SJCRH30 (cell line): ENCODE results near the gene SH3BGRL3. TPM values are rescaled to one million over a fixed set of nuclear protein-coding genes. Genes with fewer than 3 reads are reported as not detected.
"Not testable (repeated sequence)": the region's sequence is repeated elsewhere in the genome, so short reads cannot be mapped to it uniquely, and the experiment has no call there.

Experiments
- DNase-seq, 2 experiments: peaks; one replicate each; pipeline ENCODE4 v3.0.0-alpha.2; 2015 to 2020
- H3K27ac ChIP-seq: fragments of 250-450 bp; sonication (Bioruptor Pico); 2 replicates; pipeline ENCODE4 v1.5.1; 2020; ENCODE audit warnings: mild to moderate bottlenecking, moderate library complexity
- H3K27me3 ChIP-seq: fragments of 250-450 bp; sonication (Bioruptor Pico); 2 replicates; pipeline ENCODE4 v1.5.1; 2020; ENCODE audit warnings: mild to moderate bottlenecking, moderate library complexity
- H3K36me3 ChIP-seq: fragments of 250-450 bp; sonication (Bioruptor Pico); 2 replicates; pipeline ENCODE4 v1.5.1; 2020; ENCODE audit warnings: mild to moderate bottlenecking, moderate library complexity
- H3K4me1 ChIP-seq: fragments of 250-450 bp; sonication (Bioruptor Pico); 2 replicates; pipeline ENCODE4 v1.5.1; 2020; ENCODE audit warnings: mild to moderate bottlenecking, moderate library complexity
- H3K4me3 ChIP-seq: fragments of 250-450 bp; sonication (Bioruptor Pico); 2 replicates; pipeline ENCODE4 v1.5.1; 2020; ENCODE audit warnings: mild to moderate bottlenecking, moderate library complexity
- H3K9me3 ChIP-seq: fragments of 250-450 bp; sonication (Bioruptor Pico); replicated peaks from 2 replicates; pipeline ENCODE4 v1.5.1; 2020; ENCODE audit warnings: mild to moderate bottlenecking, moderate library complexity
- total RNA-seq: library from RNA; depleted of rRNA; stranded (reverse); fragments of >200 nt; shearing (Covaris generic); gene quantifications from 2 replicates; pipeline ENCODE4 v1.2.3, GENCODE V29; 2014; rRNA removed

SH3BGRL3 gene
- total RNA-seq, result 41.5 and 43.4 TPM in 2 replicates

DNA sequence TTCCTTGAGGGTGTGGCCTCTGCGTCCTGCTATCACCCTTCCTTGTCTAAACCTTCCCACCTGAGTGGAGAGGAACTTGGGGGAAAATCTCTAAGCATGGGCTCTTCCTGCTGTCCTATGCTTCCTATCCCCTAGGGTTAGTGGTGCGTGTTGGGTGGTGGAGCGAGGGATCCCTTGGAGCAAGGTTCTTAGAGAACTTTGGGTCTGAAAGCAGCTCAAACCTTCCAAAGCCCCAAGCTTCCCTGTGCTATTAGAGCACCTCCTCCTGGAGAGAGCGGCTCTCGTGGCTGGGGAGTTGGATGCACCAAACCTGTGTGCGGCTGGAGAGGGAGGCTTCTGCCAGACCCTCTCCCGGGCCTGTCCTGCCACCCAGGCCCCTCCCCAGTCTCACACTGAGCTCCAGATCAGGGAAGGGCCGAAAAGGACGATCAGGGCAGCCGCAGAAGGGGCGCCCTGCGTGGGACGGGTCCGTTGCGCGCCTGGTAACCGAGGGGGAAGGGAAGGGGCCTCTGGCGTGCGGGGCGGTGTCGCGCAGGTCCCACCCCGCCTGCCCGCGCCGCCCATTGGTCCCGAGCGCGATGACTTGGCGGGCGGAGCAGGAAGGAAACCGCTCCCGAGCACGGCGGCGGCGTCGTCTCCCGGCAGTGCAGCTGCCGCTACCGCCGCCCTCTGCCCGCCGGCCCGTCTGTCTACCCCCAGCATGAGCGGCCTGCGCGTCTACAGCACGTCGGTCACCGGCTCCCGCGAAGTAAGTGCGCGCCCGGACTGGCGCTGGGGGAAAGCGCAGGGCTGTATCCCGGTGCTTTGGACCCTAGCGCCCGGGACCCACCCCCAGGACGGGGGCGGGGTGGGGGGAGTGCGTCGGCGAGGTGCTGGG, at the start of gene SH3BGRL3:
SH3BGRL3 (plus strand) TSS at position 631 of the 877 bp plus-strand sequence; CDS start at position 701, 70 bp downstream.
- no peaks in the 10 kb centered on the region for H3K27me3 ChIP-seq
- H3K4me1 ChIP-seq, result peaks cover 54% of the 10 kb centered on the region
- H3K4me3 ChIP-seq, result peak within 1 kb of the TSS; percentile 68
- no peaks in the 10 kb centered on the region for H3K9me3 ChIP-seq
- peak within 1 kb of the TSS; percentile 74 for H3K27ac ChIP-seq
- peaks cover 16% of the 10 kb centered on the region for H3K36me3 ChIP-seq
- peak; percentile 87 to 88 for DNase-seq

DNA sequence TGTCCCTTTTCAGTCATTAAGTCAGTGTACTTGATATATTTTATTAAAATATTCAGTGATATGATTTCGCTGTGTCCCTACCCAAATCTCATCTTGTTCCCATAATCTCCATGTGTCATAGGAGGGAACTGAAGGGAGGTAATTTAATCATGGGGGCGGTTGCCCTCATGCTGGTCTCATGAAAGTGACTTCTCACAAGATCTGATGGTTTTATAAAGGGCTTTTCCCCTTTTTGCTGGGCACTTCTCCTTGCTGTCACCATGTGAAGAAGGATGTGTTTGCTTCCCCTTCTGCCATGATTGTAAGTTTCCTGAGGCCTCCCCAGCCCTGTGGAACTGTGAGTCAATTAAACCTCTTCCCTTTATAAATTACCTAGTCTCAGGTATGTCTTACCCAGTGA, 49.2 kb upstream of the SH3BGRL3 start:
- H3K27ac ChIP-seq, H3K27me3 ChIP-seq, H3K4me3 ChIP-seq, H3K9me3 ChIP-seq, H3K36me3 ChIP-seq, H3K4me1 ChIP-seq, DNase-seq: not testable (repeated sequence)

DNA sequence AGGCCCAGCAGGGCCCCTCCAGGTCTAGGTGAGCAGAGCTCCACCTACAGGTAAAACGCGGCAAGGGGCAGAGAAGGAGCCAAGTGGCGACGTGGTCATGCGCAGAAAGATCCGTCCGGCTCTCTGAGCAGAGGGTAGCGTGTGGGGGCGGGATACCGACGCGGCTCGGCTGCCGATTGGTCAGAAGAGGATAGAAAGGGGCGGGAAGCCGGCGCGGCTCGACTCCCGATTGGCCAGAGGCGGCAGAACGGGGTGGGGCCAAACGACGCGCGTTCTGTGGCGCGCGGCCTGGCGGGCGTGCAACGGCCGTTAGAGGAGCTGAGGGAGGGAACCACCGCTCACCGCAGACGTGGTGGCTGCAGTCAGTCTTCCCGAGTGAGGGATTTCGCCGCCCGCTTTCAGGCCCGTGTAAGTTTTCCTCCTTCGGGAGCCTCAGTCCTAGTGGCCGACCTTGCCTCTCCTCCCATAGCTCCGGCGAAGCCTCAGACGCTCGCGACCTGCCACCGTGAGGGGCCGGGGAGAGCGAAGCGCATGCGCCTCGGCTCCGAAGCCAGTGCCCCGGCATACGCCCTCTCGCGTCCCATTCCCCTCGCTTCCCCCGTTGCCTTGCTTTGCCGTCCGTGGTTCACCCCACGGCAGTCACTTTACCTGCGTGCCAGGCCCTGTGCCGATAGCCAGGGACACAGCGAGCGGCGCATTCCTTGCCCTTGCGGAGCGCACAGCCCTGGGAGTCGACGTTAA, 45.8 kb upstream of the SH3BGRL3 start, which contains the start of gene CEP85:
CEP85 (plus strand) TSS at position 298 of the 741 bp plus-strand sequence. CDS start 5,584 bp downstream, outside the sequence.
- H3K9me3 ChIP-seq, result no peaks in the 10 kb centered on the region
- no peaks in the 10 kb centered on the region for H3K27me3 ChIP-seq
- peak within 1 kb of the TSS; percentile 41 for H3K27ac ChIP-seq
- DNase-seq, result peak; percentile 98 to 99
- peak within 1 kb of the TSS; percentile 76 for H3K4me3 ChIP-seq
- no peaks in the 10 kb centered on the region for H3K4me1 ChIP-seq
- H3K36me3 ChIP-seq, result no peaks in the 10 kb centered on the region

DNA sequence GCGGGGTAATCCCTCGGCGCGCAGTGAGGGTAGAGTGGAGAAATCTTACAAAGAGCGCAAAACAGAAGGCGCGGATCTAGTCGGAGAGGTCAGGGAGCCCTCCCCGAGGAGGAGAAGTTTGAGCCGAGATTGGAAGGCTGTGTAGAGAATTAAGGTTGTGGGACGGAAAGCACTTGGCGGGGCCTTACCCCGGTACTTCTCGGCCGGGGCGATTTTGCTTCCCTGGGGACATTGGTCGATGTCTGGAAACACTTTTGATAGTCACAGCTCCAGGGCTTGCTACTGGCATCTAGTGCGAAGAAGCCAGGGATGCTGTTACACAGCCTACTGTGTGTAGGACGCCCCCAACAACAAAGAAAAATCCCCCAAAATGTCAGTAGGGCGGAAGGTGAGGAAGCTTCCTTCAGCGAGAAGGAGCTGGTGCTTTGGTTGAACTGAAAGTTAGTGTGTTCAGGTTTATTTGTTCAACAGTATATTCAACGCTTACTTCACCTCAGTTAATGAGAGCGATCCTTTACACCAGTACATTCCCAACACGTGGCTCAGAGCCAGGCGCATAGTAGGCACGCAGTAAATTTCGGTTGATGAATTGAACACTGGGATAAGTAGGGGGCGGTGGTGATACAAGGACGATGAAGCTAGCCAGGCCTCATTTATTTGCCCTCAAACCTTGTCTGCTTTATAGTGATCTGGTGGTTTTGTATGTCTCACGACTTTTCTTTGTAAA, 45.1 kb upstream of the SH3BGRL3 start:
- no peaks in the 10 kb centered on the region for H3K9me3 ChIP-seq
- no peaks in the 10 kb centered on the region for H3K4me1 ChIP-seq
- H3K36me3 ChIP-seq, result no peaks in the 10 kb centered on the region
- H3K27me3 ChIP-seq, result no peaks in the 10 kb centered on the region
- H3K4me3 ChIP-seq, result peak overlapping the region; percentile 76
- H3K27ac ChIP-seq, result peak overlapping the region; percentile 41
- peak in 1 of 2 experiments; percentile 18 for DNase-seq

DNA sequence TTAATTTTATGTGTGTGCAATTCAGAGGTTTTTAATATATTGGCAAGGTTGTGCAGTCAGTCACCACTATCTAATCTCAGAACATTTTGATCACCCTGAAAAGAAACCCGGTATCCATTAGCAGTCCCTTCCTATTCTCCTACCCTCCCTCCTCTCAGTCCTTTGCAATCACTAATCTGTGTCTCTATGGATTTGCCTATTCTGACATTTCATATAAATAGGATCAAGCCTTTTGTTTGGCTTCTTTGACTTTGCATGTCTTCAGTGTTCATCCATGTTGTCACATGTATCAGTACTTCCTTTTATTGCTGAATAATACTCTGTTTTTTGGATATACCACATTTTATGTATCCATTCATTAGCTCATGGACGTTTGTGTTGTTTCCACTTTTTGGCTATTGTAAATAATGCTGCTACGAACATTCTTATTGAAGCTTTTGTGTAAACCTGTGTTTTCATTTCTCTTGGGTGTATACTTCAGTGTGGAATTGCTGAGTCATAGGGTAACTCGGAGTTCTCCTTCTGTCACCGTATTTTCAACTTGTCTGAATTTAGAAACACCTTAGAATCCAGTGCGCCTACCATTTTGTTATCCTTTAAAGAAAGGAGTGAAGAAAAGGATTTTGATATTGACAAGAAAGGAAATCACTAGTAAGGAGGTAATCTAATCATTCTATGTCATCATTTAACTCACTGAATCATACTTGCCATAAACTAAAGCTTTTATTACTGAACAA, 42.5 kb upstream of the SH3BGRL3 start:
- no peaks in the 10 kb centered on the region for H3K9me3 ChIP-seq
- no peaks in the 10 kb centered on the region for H3K27me3 ChIP-seq
- H3K27ac ChIP-seq, result no peak overlapping the region
- no peak for DNase-seq
- peaks cover 3% of the 10 kb centered on the region; the same call in 1 of the 2 replicates for H3K36me3 ChIP-seq
- H3K4me3 ChIP-seq, result no peak overlapping the region
- no peaks in the 10 kb centered on the region for H3K4me1 ChIP-seq

DNA sequence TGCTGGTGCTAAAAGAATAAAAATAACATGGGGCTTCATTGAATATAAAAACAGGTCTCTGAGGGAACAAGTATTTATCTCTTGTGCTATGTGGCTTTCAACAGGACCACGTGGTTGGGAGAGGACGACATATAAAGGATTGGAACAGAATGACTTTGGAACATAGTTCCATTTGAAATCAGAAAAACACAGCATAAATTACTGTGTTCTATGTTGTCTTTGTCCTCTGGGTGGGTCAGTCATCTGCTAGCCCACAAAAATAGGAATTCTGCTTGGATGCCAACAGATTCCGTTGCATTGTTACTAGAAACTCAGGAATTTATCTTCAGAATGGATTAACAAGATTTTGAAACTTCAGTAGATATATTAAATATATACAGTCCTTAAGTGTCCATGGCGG, 40.0 kb upstream of the SH3BGRL3 start:
- H3K27ac ChIP-seq, result no peak overlapping the region
- H3K4me3 ChIP-seq, result no peak overlapping the region
- DNase-seq, result no peak
- H3K4me1 ChIP-seq, result no peaks in the 10 kb centered on the region
- H3K27me3 ChIP-seq, result no peaks in the 10 kb centered on the region
- H3K36me3 ChIP-seq, result peaks cover 17% of the 10 kb centered on the region
- H3K9me3 ChIP-seq, result no peaks in the 10 kb centered on the region

DNA sequence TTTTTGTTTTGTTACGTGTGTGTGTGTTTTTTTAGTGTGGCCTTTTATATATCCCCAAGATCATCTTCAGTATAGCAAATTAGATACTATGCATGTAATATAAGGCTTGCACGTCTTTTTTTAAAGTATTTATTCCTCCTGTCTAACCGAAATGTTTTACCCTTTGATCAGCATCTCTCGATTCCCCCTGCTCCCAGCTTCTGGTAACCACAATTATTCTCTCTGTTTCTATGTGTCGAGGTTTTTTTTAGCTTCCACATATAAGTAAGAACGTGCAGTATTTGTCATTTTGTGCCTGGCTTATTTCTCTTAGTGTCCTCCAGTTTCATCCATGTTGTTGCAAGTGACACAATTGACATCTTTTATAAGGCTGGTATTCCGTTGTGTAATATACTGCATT, 27.2 kb upstream of the SH3BGRL3 start:
- Histone ChIP-seq H3K27me3 (no peaks in the 10 kb centered on the region), H3K4me3 (no peak overlapping the region), H3K9me3 (no peaks in the 10 kb centered on the region), H3K4me1 (no peaks in the 10 kb centered on the region; the same call in 1 of the 2 replicates), H3K36me3 (peaks cover 41% of the 10 kb centered on the region), H3K27ac (no peak overlapping the region)
- DNase-seq, result no peak

DNA sequence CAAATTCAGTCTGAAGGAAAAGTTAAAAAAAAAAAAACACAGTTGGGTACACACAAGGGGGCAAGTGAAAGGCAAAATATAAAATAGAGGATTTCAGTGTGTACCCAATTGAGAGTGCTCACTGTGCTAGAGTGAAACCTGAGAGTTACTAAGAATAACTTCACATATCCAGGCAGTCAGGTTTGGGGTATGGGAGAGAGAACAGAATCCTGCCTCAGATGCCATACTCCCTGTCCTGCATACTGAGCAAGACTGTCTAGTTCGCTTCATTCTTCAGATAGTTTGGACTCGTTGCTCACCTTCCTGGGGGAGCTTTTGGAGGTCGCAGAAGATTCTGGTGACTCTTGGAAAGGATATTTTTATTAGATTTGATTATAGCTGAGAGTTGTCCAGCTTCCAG, 25.5 kb upstream of the SH3BGRL3 start:
- DNase-seq, result no peak
- Histone ChIP-seq H3K27me3 (no peaks in the 10 kb centered on the region), H3K4me3 (no peak overlapping the region), H3K36me3 (peaks cover 48% of the 10 kb centered on the region), H3K27ac (no peak overlapping the region), H3K4me1 (no peaks in the 10 kb centered on the region; the same call in 1 of the 2 replicates), H3K9me3 (no peaks in the 10 kb centered on the region)

DNA sequence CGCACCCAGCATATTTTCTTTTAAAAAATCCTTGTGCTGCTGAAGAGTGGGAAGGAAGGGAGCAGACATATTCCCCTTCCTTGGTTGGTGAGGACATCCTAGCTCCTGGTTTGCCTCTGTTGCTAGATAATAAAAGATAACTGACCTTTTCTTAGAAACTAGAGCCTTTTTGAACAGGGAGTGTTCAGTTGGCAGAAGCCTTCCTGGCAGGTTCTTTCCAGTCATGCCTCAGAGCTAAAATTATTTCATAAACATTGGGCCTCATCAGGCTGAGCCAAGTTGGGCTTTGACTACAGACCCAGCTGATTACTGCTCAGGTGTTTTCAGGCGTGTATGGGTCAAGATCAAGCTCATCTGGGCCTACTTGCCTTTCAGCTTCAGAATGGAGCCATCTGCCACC, 22.7 kb upstream of the SH3BGRL3 start:
- no peaks in the 10 kb centered on the region; the same call in 1 of the 2 replicates for H3K4me1 ChIP-seq
- no peak overlapping the region for H3K4me3 ChIP-seq
- no peak overlapping the region for H3K27ac ChIP-seq
- H3K9me3 ChIP-seq, result no peaks in the 10 kb centered on the region
- no peaks in the 10 kb centered on the region for H3K27me3 ChIP-seq
- H3K36me3 ChIP-seq, result peaks cover 62% of the 10 kb centered on the region
- DNase-seq, result no peak

DNA sequence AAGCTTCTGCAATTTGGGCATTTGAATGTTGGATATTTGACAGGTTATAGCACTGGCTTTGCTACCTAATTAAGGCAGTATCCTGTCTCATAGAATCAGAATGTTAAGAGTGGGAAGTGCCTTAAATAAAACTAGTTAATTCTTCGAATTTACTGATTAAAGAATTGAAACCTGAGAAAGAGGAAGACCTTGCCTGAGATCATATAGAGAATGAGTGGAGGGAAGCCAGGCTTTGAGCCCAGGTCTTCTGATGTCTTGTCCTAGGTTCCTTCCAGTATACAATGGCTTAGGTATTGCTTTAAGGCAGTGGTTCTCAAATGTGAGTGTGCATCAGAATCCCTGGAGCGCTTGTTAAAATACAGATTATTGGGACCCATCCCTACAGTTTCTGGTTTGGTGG, 20.9 kb upstream of the SH3BGRL3 start:
- H3K27ac ChIP-seq, result no peak overlapping the region
- H3K36me3 ChIP-seq, result peaks cover 65% of the 10 kb centered on the region
- no peaks in the 10 kb centered on the region for H3K27me3 ChIP-seq
- no peaks in the 10 kb centered on the region for H3K9me3 ChIP-seq
- H3K4me1 ChIP-seq, result no peaks in the 10 kb centered on the region; the same call in 1 of the 2 replicates
- no peak overlapping the region for H3K4me3 ChIP-seq
- no peak for DNase-seq

DNA sequence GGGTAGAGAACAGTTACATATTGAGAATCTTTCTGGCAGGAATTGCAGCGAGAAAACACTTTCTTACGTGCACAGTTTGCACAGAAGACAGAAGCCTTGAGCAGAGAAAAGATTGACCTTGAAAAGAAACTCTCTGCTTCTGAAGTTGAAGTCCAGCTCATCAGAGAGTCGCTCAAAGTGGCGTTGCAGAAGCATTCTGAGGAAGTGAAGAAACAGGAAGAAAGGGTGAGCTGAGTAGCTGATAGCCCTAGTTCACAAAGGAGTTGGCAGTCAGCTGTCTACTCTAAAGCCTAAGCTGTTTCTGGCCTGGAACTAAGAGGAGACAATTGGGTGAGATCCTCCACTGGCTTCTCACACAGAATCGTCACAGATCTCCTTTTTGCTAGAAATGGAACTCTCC, 20.3 kb upstream of the SH3BGRL3 start:
- Histone ChIP-seq H3K27me3 (no peaks in the 10 kb centered on the region), H3K9me3 (no peaks in the 10 kb centered on the region), H3K27ac (no peak overlapping the region), H3K4me1 (no peaks in the 10 kb centered on the region), H3K4me3 (no peak overlapping the region), H3K36me3 (peaks cover 69% of the 10 kb centered on the region)
- no peak for DNase-seq

DNA sequence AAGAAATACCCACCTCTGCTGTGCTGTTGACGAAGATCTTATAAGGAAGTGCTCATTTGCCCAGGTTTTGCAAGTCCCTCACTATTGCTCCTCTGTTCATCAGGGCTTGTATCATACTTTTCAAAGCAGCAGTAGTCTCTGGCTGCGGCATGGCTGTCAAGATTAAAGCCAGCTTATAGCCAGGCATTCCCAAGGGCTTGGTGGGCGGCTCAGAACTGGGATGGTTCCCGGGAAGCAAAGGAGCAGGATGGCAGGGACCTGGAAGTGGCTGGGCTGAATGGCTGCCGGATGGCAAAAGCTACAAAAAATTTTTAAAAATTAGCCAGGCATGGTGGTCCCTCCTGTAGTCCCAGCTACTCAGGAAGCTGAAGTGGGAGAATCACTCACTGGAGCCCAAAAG, 16.7 kb upstream of the SH3BGRL3 start:
- no peak overlapping the region for H3K27ac ChIP-seq
- no peaks in the 10 kb centered on the region for H3K9me3 ChIP-seq
- no peak for DNase-seq
- H3K27me3 ChIP-seq, result no peaks in the 10 kb centered on the region
- H3K4me1 ChIP-seq, result no peaks in the 10 kb centered on the region
- peaks cover 58% of the 10 kb centered on the region for H3K36me3 ChIP-seq
- no peak overlapping the region for H3K4me3 ChIP-seq

DNA sequence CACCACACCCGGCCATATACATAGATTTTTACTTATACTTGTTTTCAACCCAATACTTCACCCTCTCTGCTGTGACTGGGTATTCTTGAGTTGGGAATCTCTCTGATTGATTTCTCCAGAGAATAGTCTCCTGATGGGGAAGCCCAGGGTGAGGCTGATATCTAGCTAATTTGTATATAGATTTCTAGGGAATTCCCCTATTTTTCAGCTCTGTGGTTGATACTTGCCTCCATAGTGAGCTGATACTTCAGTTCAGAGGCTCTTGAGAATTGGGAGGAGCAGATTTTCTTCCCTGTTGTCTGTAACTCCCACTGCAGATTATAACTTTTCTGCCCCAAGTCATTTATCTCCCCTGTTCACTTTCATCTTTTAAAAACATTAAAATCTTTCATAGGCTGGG, 14.5 kb upstream of the SH3BGRL3 start:
- H3K27ac ChIP-seq, result no peak overlapping the region
- H3K36me3 ChIP-seq, result peaks cover 58% of the 10 kb centered on the region

More for the DNA sequence above, 14.5 kb upstream of the SH3BGRL3 start:
- no peak for DNase-seq
- peaks cover 5% of the 10 kb centered on the region; the same call in 1 of the 2 replicates for H3K9me3 ChIP-seq
- no peak overlapping the region for H3K4me3 ChIP-seq
- H3K4me1 ChIP-seq, result no peaks in the 10 kb centered on the region
- H3K27me3 ChIP-seq, result no peaks in the 10 kb centered on the region
